ENCODE data around the gene TRIM51. TPM values are rescaled to one million over a fixed set of nuclear protein-coding genes. Genes with fewer than 3 reads are reported as not detected.

The TRIM51 gene
- total RNA-seq, 1 donor from 2014 or later, result not detected

Other genes starting within 250 kb of the TRIM51 start
- gene OR4P4, start 248.2 kb upstream of the TRIM51 start, total RNA-seq, result not detected
- not detected for gene OR4S2, start 235.0 kb upstream of the TRIM51 start, total RNA-seq
- gene OR4C6, start 221.1 kb upstream of the TRIM51 start, total RNA-seq, result not detected
- gene OR5D13, start 109.9 kb upstream of the TRIM51 start, total RNA-seq, result not detected
- not detected for gene OR5D14, start 87.7 kb upstream of the TRIM51 start, total RNA-seq
- gene OR5L1, start 71.9 kb upstream of the TRIM51 start, total RNA-seq, result not detected
- gene OR5D18, start 63.7 kb upstream of the TRIM51 start, total RNA-seq, result not detected
- not detected for gene OR5L2, start 56.1 kb upstream of the TRIM51 start, total RNA-seq
- gene OR5D16, start 44.5 kb upstream of the TRIM51 start, total RNA-seq, result not detected
- not detected for gene OR5W2, start 31.3 kb downstream of the TRIM51 start, total RNA-seq
- not detected for gene OR5I1, start 53.1 kb downstream of the TRIM51 start, total RNA-seq
- not detected for gene OR10AG1, start 86.6 kb downstream of the TRIM51 start, total RNA-seq
- not detected for gene OR5F1, start 111.3 kb downstream of the TRIM51 start, total RNA-seq
- not detected for gene OR5AS1, start 144.4 kb downstream of the TRIM51 start, total RNA-seq
- gene OR8I2, start 210.0 kb downstream of the TRIM51 start, total RNA-seq, result not detected
- not detected for gene OR8H2, start 220.4 kb downstream of the TRIM51 start, total RNA-seq
- not detected for gene OR8H3, start 239.1 kb downstream of the TRIM51 start, total RNA-seq

Data from left ventricle myocardium inferior (tissue), 1 donor.